AG08395 (cell line): Measurements from ENCODE around the gene RARS1.

ENCODE experiments used
- DNase-seq: peaks from one replicate; pipeline ENCODE4 v3.0.0; 2012; ENCODE audit warnings: mixed read lengths, low spot score

Gene RARS1

GRCh38 chr5:168562279-168562678 lies 76.0 kb downstream of the RARS1 start:
- no peak for DNase-seq

- DNase-seq = no peak
These were observed 77.7 kb downstream of the RARS1 start for GRCh38 chr5:168563959-168564358.

GRCh38 chr5:168568738-168569137 lies 82.5 kb downstream of the RARS1 start:
- no peak for DNase-seq
